G401 (cell line): ENCODE results near the gene TMEM120B. TPM values are rescaled to one million over a fixed set of nuclear protein-coding genes. Genes with fewer than 3 reads are reported as not detected.
A peak's percentile ranks its signal among the peaks of the same experiment; 100 is the strongest.
"Not testable (repeated sequence)": the region's sequence is repeated elsewhere in the genome, so short reads cannot be mapped to it uniquely, and the experiment has no call there.

Experiments
- DNase-seq: peaks from one replicate; pipeline ENCODE4 v3.0.0-alpha.2; 2015; ENCODE audit warnings: low spot score
- in situ Hi-C: cut with HindIII; loops from 2 replicates; pipeline ENCODE4 v1.10.0; 2016; ENCODE audit warnings: low sequenced_read_pairs, mixed read lengths
- total RNA-seq: library from RNA; depleted of rRNA; stranded (reverse); fragments of >200 nt; shearing (Covaris generic); gene quantifications from 2 replicates; pipeline ENCODE4 v1.2.3, GENCODE V29; 2014

The TMEM120B gene
- total RNA-seq, 1 experiment from 2014 or later = 27.9 TPM

- no peak for DNase-seq
- in situ Hi-C loops = no loop called here
These were observed 18.9 kb downstream of the TMEM120B start for GRCh38 chr12:121731473-121731872.

- in situ Hi-C loops = no loop called here
- DNase-seq = no peak
These were observed 21.3 kb downstream of the TMEM120B start for GRCh38 chr12:121733849-121734248.

GRCh38 chr12:121738340-121738858 is 25.8 kb downstream of the TMEM120B start:
- DNase-seq = no peak
- in situ Hi-C loops = no loop called here

- peak; percentile 25 for DNase-seq
- in situ Hi-C loops = no loop called here
These were observed 28.3 kb downstream of the TMEM120B start for GRCh38 chr12:121740847-121741246.

- DNase-seq = no peak
- in situ Hi-C loops = no loop called here
These were observed 29.2 kb downstream of the TMEM120B start for GRCh38 chr12:121741743-121742142.

GRCh38 chr12:121745545-121745944 is 33.0 kb downstream of the TMEM120B start:
- DNase-seq, in situ Hi-C loops: not testable (repeated sequence)

DNA sequence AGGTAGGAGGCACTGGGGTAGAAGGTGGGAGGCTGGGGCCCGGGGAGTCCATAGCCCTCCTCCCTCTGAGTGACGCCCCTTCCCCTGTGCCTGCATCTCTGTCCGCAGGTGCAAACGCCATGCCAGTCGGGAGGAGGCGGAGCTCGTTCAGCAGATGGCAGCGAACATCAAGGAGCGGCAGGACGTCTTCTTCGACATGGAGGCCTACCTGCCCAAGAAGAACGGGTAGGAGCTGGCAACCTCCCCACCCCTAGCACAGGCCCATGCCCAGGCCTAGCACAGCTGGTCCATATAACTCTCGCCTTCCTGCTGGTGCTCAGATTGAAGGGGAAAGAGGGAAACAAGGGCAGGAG is 35.6 kb downstream of the TMEM120B start:
- peak; percentile 64 for DNase-seq
- in situ Hi-C loops = no loop called here

DNA sequence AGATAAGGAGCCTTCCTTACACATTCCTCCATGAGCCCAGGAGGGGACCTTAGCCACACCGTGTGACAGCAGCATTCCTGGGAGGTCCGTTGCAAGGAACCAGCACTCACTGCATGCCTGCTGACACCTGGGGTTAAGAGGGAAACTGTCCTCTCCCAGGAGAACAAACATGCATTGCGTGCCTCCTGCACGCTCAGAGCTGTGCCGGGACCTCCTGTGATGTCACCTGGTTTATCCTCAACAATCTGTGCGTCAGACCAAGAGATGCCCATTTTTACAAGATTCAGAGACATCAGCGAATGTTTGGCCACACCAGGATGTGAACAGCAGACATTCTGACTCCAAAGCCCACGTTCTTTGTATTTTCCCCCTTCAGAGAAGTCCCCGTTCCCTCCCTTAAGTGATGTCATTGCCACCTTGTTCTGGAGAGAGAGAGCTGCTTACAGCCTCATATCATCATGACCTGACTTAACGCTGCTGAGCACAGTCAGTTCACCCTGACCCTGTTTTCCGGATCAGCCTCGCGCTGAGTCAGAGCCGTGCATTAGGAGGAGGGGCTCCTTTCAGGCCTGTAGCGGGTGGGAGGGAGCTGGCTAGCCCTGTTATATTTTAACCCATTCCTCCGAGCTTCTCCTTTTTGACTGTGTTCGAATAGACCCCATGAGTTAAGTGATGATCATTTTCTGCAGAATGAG is 36.2 kb downstream of the TMEM120B start:
- in situ Hi-C loops = no loop called here
- peak; percentile 65 for DNase-seq

- in situ Hi-C loops = no loop called here
These were observed 36.7 kb downstream of the TMEM120B start for GRCh38 chr12:121749267-121749666.

DNA sequence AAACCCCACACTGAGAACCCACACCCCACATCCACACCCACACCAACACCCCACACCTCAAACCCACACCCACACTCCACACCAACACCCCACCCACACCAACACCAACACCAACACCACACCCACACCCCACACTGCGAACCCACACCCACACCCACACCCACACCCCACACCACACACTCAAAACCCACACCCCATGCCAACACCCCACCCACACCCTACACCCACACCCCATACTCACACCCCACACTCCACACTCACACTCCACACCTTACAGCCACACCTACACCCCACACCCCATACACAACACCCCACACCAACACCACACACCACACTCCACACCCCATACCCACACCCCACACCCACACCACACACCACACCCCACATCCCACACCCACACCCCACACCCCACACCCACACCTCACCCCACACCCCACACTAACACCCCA is 38.0 kb downstream of the TMEM120B start:
- in situ Hi-C loops = no loop called here
- no peak for DNase-seq

More at GRCh38 chr12:121749267-121749666, 36.7 kb downstream of the TMEM120B start:
- no peak for DNase-seq

DNA sequence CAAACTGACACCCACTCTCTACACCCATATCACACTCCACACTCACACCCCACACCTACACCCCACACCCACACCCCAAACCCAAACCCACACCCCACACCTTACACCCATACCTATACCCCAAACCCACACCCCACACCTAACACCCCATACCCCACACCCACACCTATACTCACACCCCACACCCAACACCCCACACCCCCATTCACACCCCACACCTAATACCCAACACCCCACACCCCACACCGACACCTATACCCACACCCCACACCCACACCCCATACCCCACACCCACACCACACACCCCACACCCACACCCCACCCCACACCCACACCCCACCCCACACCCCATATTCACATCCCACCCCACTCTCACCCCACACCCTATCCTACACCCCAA is 38.5 kb downstream of the TMEM120B start:
- no peak for DNase-seq
- in situ Hi-C loops = no loop called here

DNA sequence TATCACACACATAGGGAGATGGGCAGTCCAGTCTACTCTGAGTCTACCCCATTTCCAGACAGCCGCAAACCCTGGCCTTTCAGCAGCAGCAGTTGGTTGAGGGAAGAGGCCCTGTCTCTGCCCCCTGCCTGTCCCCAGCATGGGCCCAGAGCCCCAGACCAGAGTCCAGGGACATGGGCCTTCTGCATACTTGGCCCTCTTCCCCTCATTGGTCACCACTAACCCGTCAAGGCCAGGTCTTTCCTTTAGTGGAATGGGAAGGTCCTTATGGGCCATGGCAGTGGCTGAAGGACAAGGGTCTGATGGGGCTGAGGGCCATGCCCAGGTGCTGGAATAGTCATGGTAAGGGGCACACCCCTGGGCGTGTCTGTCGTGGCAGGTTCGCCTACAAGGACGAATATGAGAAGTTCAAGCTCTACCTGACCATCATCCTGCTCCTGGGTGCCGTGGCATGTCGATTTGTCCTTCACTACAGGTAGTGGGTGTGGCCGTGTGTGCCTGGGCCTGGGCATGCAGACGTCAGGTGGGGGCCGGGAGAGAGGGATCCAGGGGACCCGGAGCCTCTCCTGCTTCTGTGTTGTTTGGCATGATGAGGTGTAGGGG is 39.3 kb downstream of the TMEM120B start:
- in situ Hi-C loops = no loop called here
- no peak for DNase-seq

DNA sequence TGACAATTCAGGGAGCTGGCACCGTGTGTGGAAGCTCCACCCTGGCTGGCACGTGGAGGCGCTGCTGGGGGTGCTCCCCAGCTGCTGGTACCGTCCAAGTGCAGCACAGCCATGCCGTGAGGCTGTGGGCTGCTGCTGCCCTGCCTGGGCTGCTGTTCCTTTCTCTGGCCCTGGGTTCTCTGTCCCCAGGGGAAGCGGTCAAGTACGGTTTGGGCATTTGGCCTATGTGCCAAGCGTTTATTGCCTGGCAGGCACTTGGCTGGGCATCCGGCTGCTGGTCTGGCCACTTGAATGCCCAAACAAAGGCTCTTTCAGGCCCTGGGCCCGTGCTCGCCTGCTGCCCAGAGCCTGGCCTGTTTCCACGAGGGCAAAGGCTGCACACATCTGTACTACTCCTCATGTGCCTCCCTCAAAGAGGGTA is 41.3 kb downstream of the TMEM120B start:
- DNase-seq = peak; percentile 66
- in situ Hi-C loops = no loop called here

DNA sequence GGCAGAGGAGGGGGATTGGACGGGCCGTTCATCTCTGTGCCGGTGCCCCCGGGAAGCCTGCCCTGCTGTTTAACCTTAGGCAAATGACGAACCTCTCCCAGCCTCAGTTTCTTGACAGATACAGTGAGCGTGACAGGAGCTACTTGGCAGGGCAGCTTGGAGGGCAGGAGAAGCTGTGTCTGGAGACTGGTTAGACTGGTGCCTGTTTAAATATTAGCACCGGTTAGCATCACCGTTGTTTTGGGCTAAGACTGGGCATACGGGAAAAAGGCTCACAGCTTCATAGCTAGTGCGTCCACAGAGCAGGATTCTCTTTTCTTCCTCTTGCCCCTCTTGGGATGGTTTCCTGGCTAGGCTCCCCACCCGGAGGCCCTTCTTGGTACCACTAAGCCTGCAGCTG is 42.3 kb downstream of the TMEM120B start:
- DNase-seq = no peak
- in situ Hi-C loops = no loop called here

DNA sequence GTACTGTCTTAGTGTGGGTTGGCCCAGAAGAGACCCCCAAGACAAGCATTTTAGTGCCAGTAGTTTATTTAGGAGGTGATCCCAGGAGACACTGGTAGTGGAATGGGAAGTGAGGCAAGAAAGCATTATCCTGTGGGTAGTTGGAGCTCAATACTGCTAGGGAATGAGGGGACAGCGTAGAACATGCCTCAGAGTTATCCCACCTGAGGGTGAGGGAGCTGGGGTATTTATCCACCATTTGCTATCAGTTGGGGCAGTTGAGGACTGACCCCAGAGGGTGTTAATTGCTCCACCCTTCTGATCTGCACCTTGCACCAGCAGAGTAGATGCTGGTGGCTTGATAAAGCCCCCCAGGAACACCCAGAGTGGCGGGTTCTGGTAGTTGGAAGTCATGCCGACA is 43.0 kb downstream of the TMEM120B start:
- in situ Hi-C loops = no loop called here
- no peak for DNase-seq

DNA sequence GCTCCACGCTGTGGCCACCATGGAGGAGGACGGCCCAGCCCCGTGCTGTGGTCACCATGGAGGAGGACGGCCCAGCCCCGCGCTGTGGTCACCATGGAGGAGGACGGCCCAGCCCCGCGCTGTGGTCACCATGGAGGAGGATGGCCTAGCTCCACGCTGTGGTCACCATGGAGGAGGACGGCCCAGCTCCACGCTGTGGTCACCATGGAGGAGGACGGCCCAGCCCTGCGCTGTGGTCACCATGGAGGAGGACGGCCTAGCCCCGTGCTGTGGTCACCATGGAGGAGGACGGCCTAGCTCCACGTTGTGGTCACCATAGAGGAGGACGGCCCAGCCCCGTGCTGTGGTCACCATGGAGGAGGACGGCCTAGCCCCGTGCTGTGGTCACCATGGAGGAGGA is 46.0 kb downstream of the TMEM120B start:
- DNase-seq, in situ Hi-C loops: not testable (repeated sequence)

DNA sequence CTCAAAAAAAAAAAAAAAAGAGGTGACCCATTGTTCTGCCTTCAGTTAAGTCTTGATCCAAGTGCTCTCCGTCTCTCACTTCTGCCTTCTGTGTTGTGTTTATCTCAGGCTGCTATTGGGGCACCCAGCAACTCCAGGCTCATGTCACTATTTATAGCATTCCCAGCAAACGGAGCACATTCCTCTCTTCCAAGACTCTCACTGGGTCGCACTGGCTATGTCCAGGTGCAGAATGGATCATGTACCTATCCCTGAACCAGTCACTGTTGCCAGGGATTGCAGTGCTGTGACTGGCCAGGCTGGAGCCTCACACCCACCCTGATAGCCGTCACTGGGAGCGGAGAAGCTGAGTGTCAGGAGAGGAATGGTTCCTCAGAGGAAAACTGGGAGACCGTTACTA is 49.7 kb downstream of the TMEM120B start:
- in situ Hi-C loops = no loop called here
- peak; percentile 65 for DNase-seq

- in situ Hi-C loops = no loop called here
- no peak for DNase-seq
These were observed 52.3 kb downstream of the TMEM120B start for GRCh38 chr12:121764808-121765207.

GRCh38 chr12:121765573-121765972 is 53.0 kb downstream of the TMEM120B start:
- no peak for DNase-seq

GRCh38 chr12:121766290-121767039 is 53.9 kb downstream of the TMEM120B start:
- in situ Hi-C loops = no loop called here
- no peak for DNase-seq

More at GRCh38 chr12:121765573-121765972, 53.0 kb downstream of the TMEM120B start:
- in situ Hi-C loops = no loop called here
